ENCODE measurements around the gene TRANK1. TPM values are rescaled to one million over a fixed set of nuclear protein-coding genes. Genes with fewer than 3 reads are reported as not detected.

Gene TRANK1
- total and polyA plus RNA-seq, 2 of the 4 experiments (the other 2 are of a cell fraction), result 7.9 to 12.7 TPM

DNA sequence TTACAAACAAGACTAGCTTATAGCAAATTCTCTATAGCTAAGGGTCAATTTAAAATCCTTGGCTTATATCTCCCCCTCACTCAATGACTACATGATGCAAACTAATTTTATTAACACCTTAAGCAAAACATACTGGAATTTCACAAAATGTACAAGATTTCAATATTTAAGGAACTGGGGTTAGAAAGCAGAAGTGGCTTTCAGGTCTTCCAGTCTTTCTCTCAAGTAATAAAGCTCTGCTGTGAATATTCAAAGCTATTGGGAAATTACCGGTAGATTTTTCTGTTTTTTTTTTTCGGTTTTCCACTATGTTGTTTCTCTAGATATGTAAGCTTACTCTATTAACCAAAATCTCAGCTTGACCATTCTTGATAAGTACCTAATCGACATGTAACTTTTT lies 44.2 kb upstream of the TRANK1 start:
- H3K36me3 ChIP-seq (ENCODE audit: control insufficient read depth, insufficient read depth, low read length), result peaks cover 16% of the 10 kb centered on the region
- no peak overlapping the region for H3K56ac ChIP-seq (ENCODE audit: extremely low read depth, insufficient read depth, low read length)
- H3K9ac ChIP-seq (ENCODE audit: low read depth, low read length), result no peak overlapping the region
- peaks cover 3% of the 10 kb centered on the region; the same call in 1 of the 2 replicates for H3K4me1 ChIP-seq (ENCODE audit: control insufficient read depth, insufficient read depth, low read length)
- CTCF ChIA-PET, result interaction anchor here (0.7 to 1.0 kb wide), 3 partner anchors 8 to 319 kb away, joined by 3 to 4 read pairs (median 3); no protein-coding TSS in a partner anchor
- no peaks in the 10 kb centered on the region for H3K9me3 ChIP-seq (ENCODE audit: control insufficient read depth, insufficient read depth, low read length)
- no TSS peak for BruUV-seq (replicated peaks)
- H3K4ac ChIP-seq (ENCODE audit: low read depth, low read length), result no peak overlapping the region
- no peak for DNase-seq
- peaks cover 3 to 37% of the 10 kb centered on the region in 2 experiments for H3K79me1 ChIP-seq (ENCODE audit: low read depth in 1 of 2, low read length in 2 of 2)
- no peak overlapping the region for H2AFZ ChIP-seq (replicated peaks; ENCODE audit: low read length, poor library complexity)
- in situ Hi-C loops (cut with MboI; ENCODE audit: low sequenced_read_pairs), result no loop called here
- H3K18ac ChIP-seq (ENCODE audit: low read depth, low read length), result no peak overlapping the region
- no peak overlapping the region for H4K5ac ChIP-seq (ENCODE audit: low read depth, low read length)
- intact Hi-C loops (cut with micrococcal nuclease), result no loop called here
- no peak overlapping the region for H3K23ac ChIP-seq (ENCODE audit: low read depth, low read length)
- no peak overlapping the region for H3K4me3 ChIP-seq (ENCODE audit: insufficient read depth, low read depth, low read length)
- H2BK20ac ChIP-seq (ENCODE audit: low read depth, low read length), result no peak overlapping the region
- H2BK120ac ChIP-seq (ENCODE audit: low read depth, low read length), result no peak overlapping the region
- no peak overlapping the region for H2BK15ac ChIP-seq (ENCODE audit: low read depth, low read length)
- no peak overlapping the region for H2BK5ac ChIP-seq (ENCODE audit: low read depth, low read length, poor library complexity, severe bottlenecking)
- H4K8ac ChIP-seq (ENCODE audit: low read depth in 2 of 2, low read length in 2 of 2), result no peak overlapping the region
- peaks cover 22% of the 10 kb centered on the region; the same call in 1 of the 2 replicates for H4K20me1 ChIP-seq (ENCODE audit: insufficient read depth, low read length)
- no peak overlapping the region for H2AK5ac ChIP-seq (ENCODE audit: low read depth, low read length)
- dilution Hi-C loops (cut with HindIII; ENCODE audit: low sequenced_read_pairs, unreplicated experiment), result no loop called here
- no peak for TF ChIP-seq MXI1 (IDR thresholded peaks at IDR 0.05; ENCODE audit: borderline replicate concordance, low read depth, low read length)
- TF ChIP-seq RFX5 (IDR thresholded peaks at IDR 0.05; ENCODE audit: low read depth, low read length), result no peak
- TF ChIP-seq CEBPB (IDR thresholded peaks at IDR 0.05; ENCODE audit: low read depth, low read length), result no peak
- no peak for TF ChIP-seq RCOR1 (IDR thresholded peaks at IDR 0.05; ENCODE audit: insufficient replicate concordance, low read length)
- TF ChIP-seq, protein P1, sequence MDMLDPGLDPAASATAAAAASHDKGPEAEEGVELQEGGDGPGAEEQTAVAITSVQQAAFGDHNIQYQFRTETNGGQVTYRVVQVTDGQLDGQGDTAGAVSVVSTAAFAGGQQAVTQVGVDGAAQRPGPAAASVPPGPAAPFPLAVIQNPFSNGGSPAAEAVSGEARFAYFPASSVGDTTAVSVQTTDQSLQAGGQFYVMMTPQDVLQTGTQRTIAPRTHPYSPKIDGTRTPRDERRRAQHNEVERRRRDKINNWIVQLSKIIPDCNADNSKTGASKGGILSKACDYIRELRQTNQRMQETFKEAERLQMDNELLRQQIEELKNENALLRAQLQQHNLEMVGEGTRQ (IDR thresholded peaks at IDR 0.05; ENCODE audit: low read depth, low read length), result no peak
- WGBS, 2 experiments (ENCODE audit: extremely low coverage in 2 of 2, insufficient read length in 1 of 2), result no CpG with 5 or more reads among the region's 3 CpGs
- H3K9me1 ChIP-seq (ENCODE audit: insufficient read depth, low read length), result no peaks in the 10 kb centered on the region
- no peaks in the 10 kb centered on the region for H3K27me3 ChIP-seq (ENCODE audit: control insufficient read depth, insufficient read depth, low read length)
- H4K91ac ChIP-seq (ENCODE audit: insufficient read depth, low read depth, low read length), result no peak overlapping the region
- POLR2A ChIA-PET (ENCODE audit: unreplicated experiment), result interaction anchor here (0.6 kb wide), 1 partner anchor 373 kb away, joined by 3 read pairs; no protein-coding TSS in a partner anchor
- H3K27ac ChIP-seq (ENCODE audit: insufficient read depth, low read length), result no peak overlapping the region
- no peak overlapping the region for H3K14ac ChIP-seq (replicated peaks; ENCODE audit: low read depth, low read length)
- ATAC-seq (ENCODE audit: low read depth), result no peak
- no peak overlapping the region for H2AK9ac ChIP-seq (replicated peaks; ENCODE audit: low read depth, low read length, poor library complexity)
- no peak overlapping the region for H3K4me2 ChIP-seq (ENCODE audit: low read depth, low read length)

Measured in IMR-90 (cell line).